ENCODE data around the gene MAGI1. TPM values are rescaled to one million over a fixed set of nuclear protein-coding genes. Genes with fewer than 3 reads are reported as not detected.

MAGI1 gene
- total and polyA plus RNA-seq, 2 donors (not counting 1 experiment from before 2014, with no cell fraction given): 0.10 to 0.22 TPM

DNA sequence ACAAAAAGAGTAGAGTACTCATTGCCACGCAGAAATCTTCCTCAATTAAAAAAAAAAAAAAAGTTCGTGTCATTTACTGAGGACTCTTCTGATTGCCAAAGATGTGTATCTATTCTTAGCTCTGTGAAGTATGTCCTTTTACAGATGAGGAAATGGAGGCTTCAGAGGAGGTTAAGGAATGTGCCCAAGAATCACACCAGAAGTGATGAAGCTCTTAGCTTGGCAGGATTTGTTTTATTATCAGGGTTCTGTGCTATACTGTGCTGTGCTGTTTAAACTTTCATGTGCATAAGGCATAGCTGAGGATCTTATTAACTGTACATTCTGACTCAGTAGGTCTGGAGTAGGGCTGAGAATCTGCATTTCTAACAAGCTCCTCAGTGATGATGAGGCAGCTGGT, 685.8 kb downstream of the MAGI1 start:
- ATAC-seq (ENCODE audit: low read depth) (no peak), DNase-seq (no peak)
- peaks cover 12% of the 10 kb centered on the region for H3K27me3 Mint-ChIP-seq
- no peaks in the 10 kb centered on the region for H3K4me1 Mint-ChIP-seq
- TF ChIP-seq, protein P1, sequence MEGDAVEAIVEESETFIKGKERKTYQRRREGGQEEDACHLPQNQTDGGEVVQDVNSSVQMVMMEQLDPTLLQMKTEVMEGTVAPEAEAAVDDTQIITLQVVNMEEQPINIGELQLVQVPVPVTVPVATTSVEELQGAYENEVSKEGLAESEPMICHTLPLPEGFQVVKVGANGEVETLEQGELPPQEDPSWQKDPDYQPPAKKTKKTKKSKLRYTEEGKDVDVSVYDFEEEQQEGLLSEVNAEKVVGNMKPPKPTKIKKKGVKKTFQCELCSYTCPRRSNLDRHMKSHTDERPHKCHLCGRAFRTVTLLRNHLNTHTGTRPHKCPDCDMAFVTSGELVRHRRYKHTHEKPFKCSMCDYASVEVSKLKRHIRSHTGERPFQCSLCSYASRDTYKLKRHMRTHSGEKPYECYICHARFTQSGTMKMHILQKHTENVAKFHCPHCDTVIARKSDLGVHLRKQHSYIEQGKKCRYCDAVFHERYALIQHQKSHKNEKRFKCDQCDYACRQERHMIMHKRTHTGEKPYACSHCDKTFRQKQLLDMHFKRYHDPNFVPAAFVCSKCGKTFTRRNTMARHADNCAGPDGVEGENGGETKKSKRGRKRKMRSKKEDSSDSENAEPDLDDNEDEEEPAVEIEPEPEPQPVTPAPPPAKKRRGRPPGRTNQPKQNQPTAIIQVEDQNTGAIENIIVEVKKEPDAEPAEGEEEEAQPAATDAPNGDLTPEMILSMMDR (IDR thresholded peaks at IDR 0.05): no peak
- TF ChIP-seq EZH2 (IDR thresholded peaks at IDR 0.05; ENCODE audit: borderline replicate concordance, insufficient read depth, low read depth, low read length, poor library complexity, severe bottlenecking): no peak
- Histone ChIP-seq H3K79me2 (ENCODE audit: control insufficient read depth, insufficient read depth, low read length) (no peaks in the 10 kb centered on the region), H3K4me2 (replicated peaks; ENCODE audit: low read depth, low read length, poor library complexity, severe bottlenecking) (no peak overlapping the region), H2AFZ (ENCODE audit: insufficient read depth, low read depth, low read length, poor library complexity, severe bottlenecking) (no peak overlapping the region), H4K20me1 (ENCODE audit: control insufficient read depth, insufficient read depth, low read length, poor library complexity, severe bottlenecking) (no peaks in the 10 kb centered on the region), H3K4me1 (ENCODE audit: control insufficient read depth in 2 of 2, insufficient read depth in 2 of 2, low read length in 2 of 2) (no peaks in the 10 kb centered on the region), H3K27me3 (replicated peaks in 1 of 4; ENCODE audit: control extremely low read depth in 1 of 4, control insufficient read depth in 3 of 4, insufficient read depth in 4 of 4, low read length in 3 of 4) (peaks cover 0 to 10% (median 3%) of the 10 kb centered on the region in 4 experiments), H3K36me3 (replicated peaks in 1 of 2; ENCODE audit: control extremely low read depth in 1 of 2, control insufficient read depth in 1 of 2, extremely low read depth in 1 of 2, insufficient read depth in 2 of 2, low read length in 1 of 2) (no peaks in the 10 kb centered on the region), H3K4me3 (ENCODE audit: control extremely low read depth in 1 of 5, extremely low read depth in 1 of 5, insufficient read depth in 1 of 5, low read depth in 2 of 5, low read length in 4 of 5) (no peak overlapping the region), H3K9ac (ENCODE audit: low read length) (no peak overlapping the region), H3K27ac (ENCODE audit: low read length in 2 of 2) (no peak overlapping the region), H3K9me3 (ENCODE audit: control extremely low read depth in 1 of 3, control insufficient read depth in 2 of 3, insufficient read depth in 1 of 3, low read length in 2 of 3) (peaks cover 0 to 16% (median 0%) of the 10 kb centered on the region in 3 donors)
- ChIA-PET CTCF (interaction anchor here (0.7 to 1.0 kb wide), 3 partner anchors 12 to 25 kb away, joined by 3 to 4 read pairs (median 3); no protein-coding TSS in a partner anchor), POLR2A (no interaction called here)
- H3K9me3 Mint-ChIP-seq (ENCODE audit: insufficient read depth): no peaks in the 10 kb centered on the region
- no peak overlapping the region for H3K4me3 Mint-ChIP-seq
- H3K27ac Mint-ChIP-seq: no peak overlapping the region
- intact Hi-C loops (cut with micrococcal nuclease): no loop called here
- no CpG with 5 or more reads among the region's 2 CpGs for WGBS (ENCODE audit: insufficient coverage)

DNA sequence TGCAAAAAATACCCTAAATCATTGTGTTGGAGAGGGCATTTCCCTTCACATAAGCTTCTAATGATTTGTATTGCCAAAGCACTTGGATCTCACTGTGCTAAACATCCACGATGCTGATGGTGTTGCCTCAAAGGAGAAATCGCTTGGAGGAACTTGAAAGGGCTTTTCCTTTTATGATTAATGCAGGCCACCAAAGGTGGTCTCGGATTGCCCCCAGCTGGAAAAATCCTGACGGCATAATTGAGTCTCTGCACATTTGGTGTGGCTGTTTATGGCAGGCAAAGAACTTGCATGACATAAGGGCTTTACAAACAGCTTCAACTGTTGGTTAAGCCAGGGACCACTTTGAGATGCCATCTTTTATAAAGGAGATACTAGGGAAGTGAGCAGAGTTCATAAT, 687.0 kb downstream of the MAGI1 start:
- Histone ChIP-seq H3K9ac (ENCODE audit: low read length) (no peak overlapping the region), H3K36me3 (replicated peaks in 1 of 2; ENCODE audit: control extremely low read depth in 1 of 2, control insufficient read depth in 1 of 2, extremely low read depth in 1 of 2, insufficient read depth in 2 of 2, low read length in 1 of 2) (no peaks in the 10 kb centered on the region), H3K4me3 (ENCODE audit: control extremely low read depth in 1 of 5, extremely low read depth in 1 of 5, insufficient read depth in 1 of 5, low read depth in 2 of 5, low read length in 4 of 5) (no peak overlapping the region), H3K9me3 (ENCODE audit: control extremely low read depth in 1 of 3, control insufficient read depth in 2 of 3, insufficient read depth in 1 of 3, low read length in 2 of 3) (peaks cover 0 to 12% (median 0%) of the 10 kb centered on the region in 3 donors), H3K27me3 (replicated peaks in 1 of 4; ENCODE audit: control extremely low read depth in 1 of 4, control insufficient read depth in 3 of 4, insufficient read depth in 4 of 4, low read length in 3 of 4) (peaks cover 0 to 6% (median under 1%) of the 10 kb centered on the region in 4 experiments), H3K27ac (ENCODE audit: low read length in 2 of 2) (no peak overlapping the region), H4K20me1 (ENCODE audit: control insufficient read depth, insufficient read depth, low read length, poor library complexity, severe bottlenecking) (no peaks in the 10 kb centered on the region), H3K79me2 (ENCODE audit: control insufficient read depth, insufficient read depth, low read length) (no peaks in the 10 kb centered on the region), H3K4me1 (ENCODE audit: control insufficient read depth in 2 of 2, insufficient read depth in 2 of 2, low read length in 2 of 2) (no peaks in the 10 kb centered on the region), H3K4me2 (replicated peaks; ENCODE audit: low read depth, low read length, poor library complexity, severe bottlenecking) (no peak overlapping the region), H2AFZ (ENCODE audit: insufficient read depth, low read depth, low read length, poor library complexity, severe bottlenecking) (no peak overlapping the region)
- POLR2A ChIA-PET: no interaction called here
- no peak for DNase-seq
- H3K4me1 Mint-ChIP-seq: no peaks in the 10 kb centered on the region
- no peak for ATAC-seq (ENCODE audit: low read depth)
- peaks cover 5% of the 10 kb centered on the region for H3K27me3 Mint-ChIP-seq
- TF ChIP-seq, protein P1 (IDR thresholded peaks at IDR 0.05): no peak
- no peak for TF ChIP-seq EZH2 (IDR thresholded peaks at IDR 0.05; ENCODE audit: borderline replicate concordance, insufficient read depth, low read depth, low read length, poor library complexity, severe bottlenecking)
- CTCF ChIA-PET: no interaction called here
- 87% methylated on average over 3 of the region's 4 CpGs for WGBS (ENCODE audit: insufficient coverage)
- no peaks in the 10 kb centered on the region for H3K9me3 Mint-ChIP-seq (ENCODE audit: insufficient read depth)
- no peak overlapping the region for H3K4me3 Mint-ChIP-seq
- intact Hi-C loops (cut with micrococcal nuclease): no loop called here
- no peak overlapping the region for H3K27ac Mint-ChIP-seq
